ENCODE results near the gene WNT2.
"Not testable (repeated sequence)": the region's sequence is repeated elsewhere in the genome, so short reads cannot be mapped to it uniquely, and the experiment has no call there.

The WNT2 gene

GRCh38 chr7:117270371-117270770, 52.5 kb downstream of the WNT2 start:
- H3K36me3 ChIP-seq (replicated peaks) = no peaks in the 10 kb centered on the region
- H3K4me3 ChIP-seq = no peak overlapping the region
- H3K9me3 ChIP-seq = no peaks in the 10 kb centered on the region
- H3K4me1 ChIP-seq = no peaks in the 10 kb centered on the region
- DNase-seq (ENCODE audit: low spot score in 2 of 2) = no peak
- H3K27me3 ChIP-seq (ENCODE audit: low read depth) = no peaks in the 10 kb centered on the region
- in situ Hi-C loops (cut with MboI; ENCODE audit: low sequenced_read_pairs) = no loop called here

- Histone ChIP-seq H3K27me3 (ENCODE audit: low read depth) (no peaks in the 10 kb centered on the region), H3K36me3 (replicated peaks) (no peaks in the 10 kb centered on the region), H3K4me3 (no peak overlapping the region), H3K4me1 (no peaks in the 10 kb centered on the region), H3K9me3 (no peaks in the 10 kb centered on the region)
- DNase-seq (ENCODE audit: low spot score in 2 of 2) = no peak
- in situ Hi-C loops (cut with MboI; ENCODE audit: low sequenced_read_pairs) = no loop called here
Observed at GRCh38 chr7:117269886-117270285, 53.0 kb downstream of the WNT2 start.

GRCh38 chr7:117269417-117269816, 53.4 kb downstream of the WNT2 start:
- Histone ChIP-seq H3K9me3 (no peaks in the 10 kb centered on the region), H3K36me3 (replicated peaks) (no peaks in the 10 kb centered on the region), H3K27me3 (ENCODE audit: low read depth) (no peaks in the 10 kb centered on the region), H3K4me1 (no peaks in the 10 kb centered on the region), H3K4me3 (no peak overlapping the region)
- in situ Hi-C loops (cut with MboI; ENCODE audit: low sequenced_read_pairs) = no loop called here
- DNase-seq (ENCODE audit: low spot score in 2 of 2) = no peak

- Histone ChIP-seq H3K27me3 (ENCODE audit: low read depth) (peaks cover 3% of the 10 kb centered on the region; the same call in 1 of the 2 replicates), H3K36me3 (replicated peaks) (no peaks in the 10 kb centered on the region), H3K4me1 (peaks cover 3% of the 10 kb centered on the region; the same call in 1 of the 2 replicates), H3K4me3 (no peak overlapping the region), H3K9me3 (no peaks in the 10 kb centered on the region)
- in situ Hi-C loops (cut with MboI; ENCODE audit: low sequenced_read_pairs) = no loop called here
- no peak for DNase-seq (ENCODE audit: low spot score in 2 of 2)
Observed at GRCh38 chr7:117264716-117265115, 58.1 kb downstream of the WNT2 start.

- H3K4me1 ChIP-seq = peaks cover 7% of the 10 kb centered on the region; the same call in 1 of the 2 replicates
- H3K36me3 ChIP-seq (replicated peaks) = no peaks in the 10 kb centered on the region
- H3K4me3 ChIP-seq = no peak overlapping the region
- no peak for DNase-seq (ENCODE audit: low spot score in 2 of 2)
- in situ Hi-C loops (cut with MboI; ENCODE audit: low sequenced_read_pairs) = no loop called here
- H3K27me3 ChIP-seq (ENCODE audit: low read depth) = peaks cover 3% of the 10 kb centered on the region; the same call in 1 of the 2 replicates
- H3K9me3 ChIP-seq = no peaks in the 10 kb centered on the region
Observed at GRCh38 chr7:117262546-117262945, 60.3 kb downstream of the WNT2 start.

GRCh38 chr7:117259615-117260014, 63.2 kb downstream of the WNT2 start:
- Histone ChIP-seq H3K27me3 (ENCODE audit: low read depth) (peaks cover 3% of the 10 kb centered on the region; the same call in 1 of the 2 replicates), H3K4me3 (no peak overlapping the region), H3K4me1 (peaks cover 7% of the 10 kb centered on the region; the same call in 1 of the 2 replicates), H3K9me3 (no peaks in the 10 kb centered on the region), H3K36me3 (replicated peaks) (no peaks in the 10 kb centered on the region)
- no peak for DNase-seq (ENCODE audit: low spot score in 2 of 2)
- in situ Hi-C loops (cut with MboI; ENCODE audit: low sequenced_read_pairs) = no loop called here

GRCh38 chr7:117251687-117252086, 71.2 kb downstream of the WNT2 start:
- in situ Hi-C loops (cut with MboI; ENCODE audit: low sequenced_read_pairs) = no loop called here

GRCh38 chr7:117250801-117251200, 72.1 kb downstream of the WNT2 start:
- Histone ChIP-seq H3K9me3 (no peaks in the 10 kb centered on the region), H3K4me1 (no peaks in the 10 kb centered on the region), H3K27me3 (ENCODE audit: low read depth) (no peaks in the 10 kb centered on the region), H3K36me3 (replicated peaks) (no peaks in the 10 kb centered on the region), H3K4me3 (no peak overlapping the region)
- in situ Hi-C loops (cut with MboI; ENCODE audit: low sequenced_read_pairs) = no loop called here
- no peak for DNase-seq (ENCODE audit: low spot score in 2 of 2)

More at GRCh38 chr7:117251687-117252086, 71.2 kb downstream of the WNT2 start:
- H3K4me3 ChIP-seq = no peak overlapping the region
- DNase-seq (ENCODE audit: low spot score in 2 of 2) = no peak
- H3K36me3 ChIP-seq (replicated peaks) = no peaks in the 10 kb centered on the region
- H3K9me3 ChIP-seq = no peaks in the 10 kb centered on the region
- H3K27me3 ChIP-seq (ENCODE audit: low read depth) = no peaks in the 10 kb centered on the region
- H3K4me1 ChIP-seq = no peaks in the 10 kb centered on the region

- no peaks in the 10 kb centered on the region for H3K36me3 ChIP-seq (replicated peaks)
- DNase-seq (ENCODE audit: low spot score in 2 of 2) = no peak
- in situ Hi-C loops (cut with MboI; ENCODE audit: low sequenced_read_pairs) = no loop called here
- H3K4me1 ChIP-seq = no peaks in the 10 kb centered on the region
- H3K4me3 ChIP-seq = no peak overlapping the region
- H3K9me3 ChIP-seq = no peaks in the 10 kb centered on the region
- no peaks in the 10 kb centered on the region for H3K27me3 ChIP-seq (ENCODE audit: low read depth)
Observed at GRCh38 chr7:117250245-117250644, 72.6 kb downstream of the WNT2 start.

- DNase-seq (ENCODE audit: low spot score in 2 of 2) = no peak
- H3K4me3 ChIP-seq = no peak overlapping the region
- no peaks in the 10 kb centered on the region for H3K4me1 ChIP-seq
- no peaks in the 10 kb centered on the region for H3K9me3 ChIP-seq
- H3K36me3 ChIP-seq (replicated peaks) = no peaks in the 10 kb centered on the region
- H3K27me3 ChIP-seq (ENCODE audit: low read depth) = no peaks in the 10 kb centered on the region
- in situ Hi-C loops (cut with MboI; ENCODE audit: low sequenced_read_pairs) = no loop called here
Observed at GRCh38 chr7:117249696-117250095, 73.2 kb downstream of the WNT2 start.

GRCh38 chr7:117248829-117249228, 74.0 kb downstream of the WNT2 start:
- no peak for DNase-seq (ENCODE audit: low spot score in 2 of 2)
- H3K4me1 ChIP-seq = no peaks in the 10 kb centered on the region
- no peaks in the 10 kb centered on the region for H3K27me3 ChIP-seq (ENCODE audit: low read depth)
- no peak overlapping the region for H3K4me3 ChIP-seq
- in situ Hi-C loops (cut with MboI; ENCODE audit: low sequenced_read_pairs) = no loop called here
- no peaks in the 10 kb centered on the region for H3K36me3 ChIP-seq (replicated peaks)
- no peaks in the 10 kb centered on the region for H3K9me3 ChIP-seq

- H3K4me3 ChIP-seq = no peak overlapping the region
- H3K9me3 ChIP-seq = no peaks in the 10 kb centered on the region
- no peaks in the 10 kb centered on the region for H3K4me1 ChIP-seq
- no peaks in the 10 kb centered on the region for H3K27me3 ChIP-seq (ENCODE audit: low read depth)
- in situ Hi-C loops (cut with MboI; ENCODE audit: low sequenced_read_pairs) = no loop called here
- DNase-seq (ENCODE audit: low spot score in 2 of 2) = no peak
- no peaks in the 10 kb centered on the region for H3K36me3 ChIP-seq (replicated peaks)
Observed at GRCh38 chr7:117247809-117248208, 75.0 kb downstream of the WNT2 start.

GRCh38 chr7:117245703-117246102, 77.2 kb downstream of the WNT2 start:
- in situ Hi-C loops (cut with MboI; ENCODE audit: low sequenced_read_pairs); H3K4me1 ChIP-seq; DNase-seq (ENCODE audit: low spot score in 2 of 2); H3K9me3 ChIP-seq; H3K27me3 ChIP-seq (ENCODE audit: low read depth); H3K4me3 ChIP-seq; H3K36me3 ChIP-seq (replicated peaks): not testable (repeated sequence)

GRCh38 chr7:117243390-117243789, 79.5 kb downstream of the WNT2 start:
- Histone ChIP-seq H3K36me3 (replicated peaks) (no peaks in the 10 kb centered on the region), H3K9me3 (no peaks in the 10 kb centered on the region), H3K4me1 (no peaks in the 10 kb centered on the region), H3K27me3 (ENCODE audit: low read depth) (no peaks in the 10 kb centered on the region), H3K4me3 (no peak overlapping the region)
- no peak for DNase-seq (ENCODE audit: low spot score in 2 of 2)
- in situ Hi-C loops (cut with MboI; ENCODE audit: low sequenced_read_pairs) = no loop called here

GRCh38 chr7:117241088-117241487, 81.8 kb downstream of the WNT2 start:
- no peaks in the 10 kb centered on the region for H3K4me1 ChIP-seq

More at GRCh38 chr7:117241088-117241487, 81.8 kb downstream of the WNT2 start:
- Histone ChIP-seq H3K36me3 (replicated peaks) (no peaks in the 10 kb centered on the region), H3K9me3 (no peaks in the 10 kb centered on the region), H3K27me3 (ENCODE audit: low read depth) (no peaks in the 10 kb centered on the region), H3K4me3 (no peak overlapping the region)
- in situ Hi-C loops (cut with MboI; ENCODE audit: low sequenced_read_pairs) = no loop called here
- no peak for DNase-seq (ENCODE audit: low spot score in 2 of 2)

All from HAP-1 (cell line).